HepG2 (cell line): ENCODE measurements around the gene DNPEP. TPM values are rescaled to one million over a fixed set of nuclear protein-coding genes. Genes with fewer than 3 reads are reported as not detected.

Experiments
- FOXM1 ChIP-seq: sonication (generic); formaldehyde crosslinking; IDR thresholded peaks from 2 replicates; pipeline ENCODE4 v1.5.0; 2020; ENCODE audit warnings: missing genetic modification reagents
- MTA3 ChIP-seq: sonication (generic); formaldehyde crosslinking; IDR thresholded peaks from 2 replicates; pipeline ENCODE4 v1.4.0; 2020; ENCODE audit warnings: missing genetic modification reagents
- SKI ChIP-seq: fragments of 450-650 bp; IDR thresholded peaks from one replicate; pipeline ENCODE4 v1.6.1; 2018; ENCODE audit warnings: mild to moderate bottlenecking; ENCODE audit not compliant: partially characterized antibody
- TSC22D2 ChIP-seq: sonication (generic); formaldehyde crosslinking; IDR thresholded peaks from 2 replicates; pipeline ENCODE4 v1.5.1; 2020; ENCODE audit warnings: missing genetic modification reagents, mild to moderate bottlenecking, borderline replicate concordance
- ZBTB7B ChIP-seq: sonication (generic); formaldehyde crosslinking; IDR thresholded peaks from 2 replicates; pipeline ENCODE4 v1.4.0; 2020; ENCODE audit warnings: missing genetic modification reagents
- ZKSCAN1 ChIP-seq: fragments of 150-350 bp; IDR thresholded peaks from 2 replicates; pipeline ENCODE4 v1.6.1; 2014; ENCODE audit warnings: low read length
- ZNF232 ChIP-seq: sonication (generic); formaldehyde crosslinking; IDR thresholded peaks from 2 replicates; pipeline ENCODE4 v1.4.0; 2020; ENCODE audit warnings: missing genetic modification reagents, borderline replicate concordance
- ZNF589 ChIP-seq: sonication (generic); formaldehyde crosslinking; conservative IDR thresholded peaks from 2 replicates; pipeline ENCODE4 v1.8.0; 2022; ENCODE audit warnings: mild to moderate bottlenecking, moderate library complexity, missing genetic modification reagents
- ZNF75D ChIP-seq: sonication (generic); formaldehyde crosslinking; IDR thresholded peaks from 2 replicates; pipeline ENCODE4 v1.8.1; 2023; ENCODE audit warnings: missing genetic modification reagents, mild to moderate bottlenecking, borderline replicate concordance
- ZNF777 ChIP-seq: sonication (generic); formaldehyde crosslinking; IDR thresholded peaks from 2 replicates; pipeline ENCODE4 v1.4.0; 2020; ENCODE audit warnings: missing genetic modification reagents
- ZNF841 ChIP-seq: sonication (generic); formaldehyde crosslinking; IDR thresholded peaks from 2 replicates; pipeline ENCODE4 v1.8.1; 2023; ENCODE audit warnings: missing genetic modification reagents, borderline replicate concordance
- polyA plus RNA-seq, 8 experiments: library from polyadenylated mRNA; depleted of rRNA in 3 of 8; stranded (reverse) in 7 of 8; unstranded in 1 of 8; fragments of >200 nt; fragmentation: Illumina TruSeq in 4 of 8; extraction: Trizol in 4 of 8; gene quantifications; 2 replicates each; pipeline versions ENCODE4 v1.2.1 to v1.2.3, GENCODE V29; 2011 to 2016; ENCODE audit warnings: low read depth in 4 of 8, missing spikeins in 1 of 8, mixed read lengths in 1 of 8; ENCODE audit not compliant: insufficient read depth in 1 of 8
- total RNA-seq, 5 experiments: library from RNA; depleted of rRNA; stranded (reverse); fragments of >200 nt; fragmentation: Illumina TruSeq; extraction: Trizol; gene quantifications; 2 replicates each; pipeline ENCODE4 v1.2.3, GENCODE V29; 2016; ENCODE audit warnings: low read depth in 1 of 5
- TF ChIP-seq, protein P1 (sequence below): sonication (generic); formaldehyde crosslinking; IDR thresholded peaks from 2 replicates; pipeline ENCODE4 v1.5.0; 2020; ENCODE audit warnings: missing genetic modification reagents, mild to moderate bottlenecking, borderline replicate concordance
- TF ChIP-seq, protein P2 (sequence below): sonication (generic); formaldehyde crosslinking; IDR thresholded peaks from 2 replicates; pipeline ENCODE4 v1.4.0; 2020; ENCODE audit warnings: missing genetic modification reagents
- TF ChIP-seq, protein P3 (sequence below): IDR thresholded peaks from 2 replicates; pipeline ENCODE4 v1.6.1; 2012; ENCODE audit warnings: inconsistent platforms
- TF ChIP-seq, protein P4 (sequence below): sonication (generic); formaldehyde crosslinking; IDR thresholded peaks from 2 replicates; pipeline ENCODE4 v1.8.1; 2023; ENCODE audit warnings: missing genetic modification reagents, inconsistent platforms, borderline replicate concordance
- TF ChIP-seq, protein P5 (sequence below): sonication (generic); formaldehyde crosslinking; IDR thresholded peaks from 2 replicates; pipeline ENCODE4 v1.4.0; 2020; ENCODE audit warnings: missing genetic modification reagents, borderline replicate concordance
- TF ChIP-seq, protein P6 (sequence below): sonication (generic); formaldehyde crosslinking; IDR thresholded peaks from 2 replicates; pipeline ENCODE4 v1.4.0; 2020; ENCODE audit warnings: mild to moderate bottlenecking, missing genetic modification reagents
- TF ChIP-seq, protein P7 (sequence below): sonication (generic); formaldehyde crosslinking; conservative IDR thresholded peaks from 2 replicates; pipeline ENCODE4 v1.4.0; 2020; ENCODE audit warnings: missing genetic modification reagents

DNPEP gene
- total and polyA plus RNA-seq, 2 of the 13 experiments (the other 11 are each of a cell fraction or from before 2014, with no cell fraction given) = 104 to 109 TPM

DNA sequence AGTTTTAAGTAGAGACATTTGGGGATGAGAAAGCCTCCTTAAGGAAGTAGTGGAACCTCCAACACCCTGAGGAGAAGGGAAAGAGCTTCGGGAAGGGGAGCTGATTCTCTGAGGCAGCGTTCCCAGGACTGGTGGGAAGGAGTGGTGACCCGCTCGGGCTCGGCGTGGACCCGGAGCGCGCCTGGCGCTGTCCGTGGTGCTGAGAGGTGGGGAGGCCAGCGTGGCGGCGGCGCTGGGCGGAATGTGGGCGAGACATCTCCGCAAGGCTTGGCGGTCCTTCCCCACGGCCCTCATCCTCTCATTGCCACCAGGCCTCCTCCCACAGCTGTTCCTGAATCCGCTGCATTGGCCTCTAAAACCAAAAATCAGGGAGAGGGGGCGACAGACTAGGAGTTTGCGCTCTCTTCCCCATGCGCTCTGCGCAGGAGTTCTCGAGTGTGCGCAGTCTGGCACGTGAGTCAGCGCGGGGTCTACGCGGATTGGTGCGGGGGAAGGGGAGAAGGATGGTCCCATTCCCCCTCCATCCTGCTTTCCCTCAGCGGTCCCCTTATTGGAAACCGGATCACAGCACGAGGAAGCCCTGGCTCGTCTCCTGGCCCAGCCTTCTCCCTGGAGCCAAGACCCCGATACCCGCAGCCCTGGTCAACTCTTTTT is 56.0 kb downstream of the DNPEP start (continued):
- TF ChIP-seq, protein P1, sequence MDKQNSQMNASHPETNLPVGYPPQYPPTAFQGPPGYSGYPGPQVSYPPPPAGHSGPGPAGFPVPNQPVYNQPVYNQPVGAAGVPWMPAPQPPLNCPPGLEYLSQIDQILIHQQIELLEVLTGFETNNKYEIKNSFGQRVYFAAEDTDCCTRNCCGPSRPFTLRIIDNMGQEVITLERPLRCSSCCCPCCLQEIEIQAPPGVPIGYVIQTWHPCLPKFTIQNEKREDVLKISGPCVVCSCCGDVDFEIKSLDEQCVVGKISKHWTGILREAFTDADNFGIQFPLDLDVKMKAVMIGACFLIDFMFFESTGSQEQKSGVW (CRISPR knock-in tag) = peak; percentile 92; the same call in 1 of the 2 replicates
- TF ChIP-seq ZNF232 (CRISPR knock-in tag) (peak; percentile 96; the same call in 1 of the 2 replicates), ZNF589 (peak; percentile 95), MTA3 (CRISPR knock-in tag) (0 out of 2 replicates have a peak, but pooled peaks have one; percentile 25), ZNF75D (CRISPR knock-in tag) (no peak), FOXM1 (CRISPR knock-in tag) (peak; percentile 88; the same call in 1 of the 2 replicates), ZBTB7B (0 out of 2 replicates have a peak, but pooled peaks have one; percentile 42), ZKSCAN1 (no peak), TSC22D2 (CRISPR knock-in tag) (peak; percentile 99), ZNF777 (CRISPR knock-in tag) (peak; percentile 50; the same call in 1 of the 2 replicates), ZNF841 (CRISPR knock-in tag) (0 out of 2 replicates have a peak, but pooled peaks have one; percentile 34), SKI (no peak)
- TF ChIP-seq, protein P2, sequence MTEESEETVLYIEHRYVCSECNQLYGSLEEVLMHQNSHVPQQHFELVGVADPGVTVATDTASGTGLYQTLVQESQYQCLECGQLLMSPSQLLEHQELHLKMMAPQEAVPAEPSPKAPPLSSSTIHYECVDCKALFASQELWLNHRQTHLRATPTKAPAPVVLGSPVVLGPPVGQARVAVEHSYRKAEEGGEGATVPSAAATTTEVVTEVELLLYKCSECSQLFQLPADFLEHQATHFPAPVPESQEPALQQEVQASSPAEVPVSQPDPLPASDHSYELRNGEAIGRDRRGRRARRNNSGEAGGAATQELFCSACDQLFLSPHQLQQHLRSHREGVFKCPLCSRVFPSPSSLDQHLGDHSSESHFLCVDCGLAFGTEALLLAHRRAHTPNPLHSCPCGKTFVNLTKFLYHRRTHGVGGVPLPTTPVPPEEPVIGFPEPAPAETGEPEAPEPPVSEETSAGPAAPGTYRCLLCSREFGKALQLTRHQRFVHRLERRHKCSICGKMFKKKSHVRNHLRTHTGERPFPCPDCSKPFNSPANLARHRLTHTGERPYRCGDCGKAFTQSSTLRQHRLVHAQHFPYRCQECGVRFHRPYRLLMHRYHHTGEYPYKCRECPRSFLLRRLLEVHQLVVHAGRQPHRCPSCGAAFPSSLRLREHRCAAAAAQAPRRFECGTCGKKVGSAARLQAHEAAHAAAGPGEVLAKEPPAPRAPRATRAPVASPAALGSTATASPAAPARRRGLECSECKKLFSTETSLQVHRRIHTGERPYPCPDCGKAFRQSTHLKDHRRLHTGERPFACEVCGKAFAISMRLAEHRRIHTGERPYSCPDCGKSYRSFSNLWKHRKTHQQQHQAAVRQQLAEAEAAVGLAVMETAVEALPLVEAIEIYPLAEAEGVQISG (CRISPR knock-in tag) = peak; percentile 78
- TF ChIP-seq, protein P3, sequence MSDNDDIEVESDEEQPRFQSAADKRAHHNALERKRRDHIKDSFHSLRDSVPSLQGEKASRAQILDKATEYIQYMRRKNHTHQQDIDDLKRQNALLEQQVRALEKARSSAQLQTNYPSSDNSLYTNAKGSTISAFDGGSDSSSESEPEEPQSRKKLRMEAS = peak; percentile 50; the same call in 1 of the 2 replicates
- TF ChIP-seq, protein P4, sequence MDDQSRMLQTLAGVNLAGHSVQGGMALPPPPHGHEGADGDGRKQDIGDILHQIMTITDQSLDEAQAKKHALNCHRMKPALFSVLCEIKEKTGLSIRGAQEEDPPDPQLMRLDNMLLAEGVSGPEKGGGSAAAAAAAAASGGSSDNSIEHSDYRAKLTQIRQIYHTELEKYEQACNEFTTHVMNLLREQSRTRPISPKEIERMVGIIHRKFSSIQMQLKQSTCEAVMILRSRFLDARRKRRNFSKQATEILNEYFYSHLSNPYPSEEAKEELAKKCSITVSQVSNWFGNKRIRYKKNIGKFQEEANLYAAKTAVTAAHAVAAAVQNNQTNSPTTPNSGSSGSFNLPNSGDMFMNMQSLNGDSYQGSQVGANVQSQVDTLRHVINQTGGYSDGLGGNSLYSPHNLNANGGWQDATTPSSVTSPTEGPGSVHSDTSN (CRISPR knock-in tag) = 0 out of 2 replicates have a peak, but pooled peaks have one; percentile 42
- TF ChIP-seq, protein P5, sequence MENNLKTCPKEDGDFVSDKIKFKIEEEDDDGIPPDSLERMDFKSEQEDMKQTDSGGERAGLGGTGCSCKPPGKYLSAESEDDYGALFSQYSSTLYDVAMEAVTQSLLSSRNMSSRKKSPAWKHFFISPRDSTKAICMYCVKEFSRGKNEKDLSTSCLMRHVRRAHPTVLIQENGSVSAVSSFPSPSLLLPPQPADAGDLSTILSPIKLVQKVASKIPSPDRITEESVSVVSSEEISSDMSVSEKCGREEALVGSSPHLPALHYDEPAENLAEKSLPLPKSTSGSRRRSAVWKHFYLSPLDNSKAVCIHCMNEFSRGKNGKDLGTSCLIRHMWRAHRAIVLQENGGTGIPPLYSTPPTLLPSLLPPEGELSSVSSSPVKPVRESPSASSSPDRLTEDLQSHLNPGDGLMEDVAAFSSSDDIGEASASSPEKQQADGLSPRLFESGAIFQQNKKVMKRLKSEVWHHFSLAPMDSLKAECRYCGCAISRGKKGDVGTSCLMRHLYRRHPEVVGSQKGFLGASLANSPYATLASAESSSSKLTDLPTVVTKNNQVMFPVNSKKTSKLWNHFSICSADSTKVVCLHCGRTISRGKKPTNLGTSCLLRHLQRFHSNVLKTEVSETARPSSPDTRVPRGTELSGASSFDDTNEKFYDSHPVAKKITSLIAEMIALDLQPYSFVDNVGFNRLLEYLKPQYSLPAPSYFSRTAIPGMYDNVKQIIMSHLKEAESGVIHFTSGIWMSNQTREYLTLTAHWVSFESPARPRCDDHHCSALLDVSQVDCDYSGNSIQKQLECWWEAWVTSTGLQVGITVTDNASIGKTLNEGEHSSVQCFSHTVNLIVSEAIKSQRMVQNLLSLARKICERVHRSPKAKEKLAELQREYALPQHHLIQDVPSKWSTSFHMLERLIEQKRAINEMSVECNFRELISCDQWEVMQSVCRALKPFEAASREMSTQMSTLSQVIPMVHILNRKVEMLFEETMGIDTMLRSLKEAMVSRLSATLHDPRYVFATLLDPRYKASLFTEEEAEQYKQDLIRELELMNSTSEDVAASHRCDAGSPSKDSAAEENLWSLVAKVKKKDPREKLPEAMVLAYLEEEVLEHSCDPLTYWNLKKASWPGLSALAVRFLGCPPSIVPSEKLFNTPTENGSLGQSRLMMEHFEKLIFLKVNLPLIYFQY (CRISPR knock-in tag) = peak; percentile 96
- TF ChIP-seq, protein P6, sequence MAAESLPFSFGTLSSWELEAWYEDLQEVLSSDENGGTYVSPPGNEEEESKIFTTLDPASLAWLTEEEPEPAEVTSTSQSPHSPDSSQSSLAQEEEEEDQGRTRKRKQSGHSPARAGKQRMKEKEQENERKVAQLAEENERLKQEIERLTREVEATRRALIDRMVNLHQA (CRISPR knock-in tag) = no peak
- TF ChIP-seq, protein P7, sequence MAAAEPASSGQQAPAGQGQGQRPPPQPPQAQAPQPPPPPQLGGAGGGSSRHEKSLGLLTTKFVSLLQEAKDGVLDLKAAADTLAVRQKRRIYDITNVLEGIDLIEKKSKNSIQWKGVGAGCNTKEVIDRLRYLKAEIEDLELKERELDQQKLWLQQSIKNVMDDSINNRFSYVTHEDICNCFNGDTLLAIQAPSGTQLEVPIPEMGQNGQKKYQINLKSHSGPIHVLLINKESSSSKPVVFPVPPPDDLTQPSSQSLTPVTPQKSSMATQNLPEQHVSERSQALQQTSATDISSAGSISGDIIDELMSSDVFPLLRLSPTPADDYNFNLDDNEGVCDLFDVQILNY (CRISPR knock-in tag) = no peak; the same call in 1 of the 2 replicates
